GM21619 (cell line): Measurements from ENCODE around the gene RNASE11.
A peak's percentile ranks its signal among the peaks of the same experiment; 100 is the strongest.
"Not testable (repeated sequence)": the region's sequence is repeated elsewhere in the genome, so short reads cannot be mapped to it uniquely, and the experiment has no call there.

Experiments used
- ATAC-seq: cut with Tn5 transposase; IDR thresholded peaks from one replicate; pipeline ENCODE4 v1.9.1; 2021; ENCODE audit not compliant: unreplicated experiment

The RNASE11 gene

DNA sequence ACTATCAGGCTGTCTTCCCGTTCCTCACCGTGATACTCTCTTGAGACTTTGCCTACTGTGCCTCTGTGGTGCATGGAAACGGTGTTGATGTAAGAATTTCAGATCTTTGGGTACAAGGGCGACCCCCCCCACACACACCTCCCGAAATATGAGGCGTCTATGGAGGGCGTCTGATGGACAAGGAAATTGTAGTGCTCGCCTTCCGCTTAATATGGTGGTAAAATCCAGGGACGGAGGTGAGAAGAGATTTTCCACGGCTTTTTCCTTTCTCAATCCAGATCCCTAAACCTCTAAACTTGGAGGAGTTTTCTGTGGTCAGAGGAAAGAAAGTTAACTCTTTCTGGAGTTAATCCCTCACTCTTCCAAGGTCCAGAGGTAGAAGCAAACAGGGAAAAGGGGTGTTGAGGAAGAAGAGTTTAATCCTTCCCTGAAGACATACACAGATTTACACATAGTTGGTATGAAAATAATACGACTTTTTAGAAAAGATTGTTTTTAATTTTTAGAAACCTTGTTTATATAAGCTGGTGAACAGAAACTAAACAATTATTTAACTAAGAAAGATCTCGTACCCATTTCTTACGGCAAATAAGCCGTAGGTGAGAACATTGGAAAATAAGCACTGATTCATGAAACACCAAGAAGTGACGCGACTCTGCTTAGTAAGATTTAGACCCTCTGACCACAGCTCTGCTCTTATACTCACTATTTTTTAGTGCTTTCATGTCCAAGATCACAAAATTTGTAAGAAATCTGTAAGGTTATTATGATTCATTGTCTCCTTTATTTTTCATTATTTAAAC, 26.4 kb upstream of the RNASE11 start:
- ATAC-seq, result peak; percentile 1

DNA sequence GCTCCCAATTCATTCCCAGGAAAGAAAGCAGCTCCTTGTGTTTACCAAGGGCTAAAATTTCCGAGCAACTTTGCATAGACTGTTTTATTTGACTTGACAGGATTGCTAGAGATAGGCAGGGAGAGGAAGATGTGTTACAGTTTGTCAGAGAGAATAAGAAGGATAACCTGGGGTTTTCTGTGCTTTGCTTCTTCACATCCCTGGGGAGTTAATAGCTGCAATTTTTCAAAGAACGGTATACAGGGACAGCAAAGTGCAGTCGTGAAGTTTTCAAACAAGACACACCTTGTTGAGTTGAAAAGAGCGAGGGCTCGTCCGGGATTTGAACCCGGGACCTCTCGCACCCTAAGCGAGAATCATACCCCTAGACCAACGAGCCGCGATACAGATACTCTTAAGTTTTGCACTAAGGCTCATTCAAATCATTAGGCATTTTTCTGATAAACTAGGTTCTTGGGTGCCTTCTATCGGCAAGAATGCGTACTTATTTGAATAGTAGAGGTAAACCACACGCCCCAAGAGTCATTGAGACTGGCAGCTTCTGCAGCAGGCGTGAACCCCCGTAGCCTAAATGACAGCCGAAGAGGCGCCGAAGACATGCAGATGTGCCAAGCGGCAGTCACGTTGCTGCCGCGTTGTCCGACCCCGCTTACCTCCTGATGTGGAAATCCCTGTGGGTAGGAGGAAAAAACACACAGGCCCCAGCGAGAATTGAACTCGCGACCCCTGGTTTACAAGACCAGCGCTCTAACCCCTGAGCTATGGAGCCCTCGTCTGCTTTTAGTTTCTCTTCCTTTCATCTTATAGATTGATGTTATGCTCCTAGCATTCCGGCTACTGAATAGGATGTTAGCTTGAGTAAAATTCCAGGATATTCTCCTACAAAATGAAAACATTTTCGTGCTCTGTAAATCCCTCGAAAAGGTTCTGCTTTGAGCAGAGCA, 25.6 kb upstream of the RNASE11 start:
- peak; percentile 65 for ATAC-seq

DNA sequence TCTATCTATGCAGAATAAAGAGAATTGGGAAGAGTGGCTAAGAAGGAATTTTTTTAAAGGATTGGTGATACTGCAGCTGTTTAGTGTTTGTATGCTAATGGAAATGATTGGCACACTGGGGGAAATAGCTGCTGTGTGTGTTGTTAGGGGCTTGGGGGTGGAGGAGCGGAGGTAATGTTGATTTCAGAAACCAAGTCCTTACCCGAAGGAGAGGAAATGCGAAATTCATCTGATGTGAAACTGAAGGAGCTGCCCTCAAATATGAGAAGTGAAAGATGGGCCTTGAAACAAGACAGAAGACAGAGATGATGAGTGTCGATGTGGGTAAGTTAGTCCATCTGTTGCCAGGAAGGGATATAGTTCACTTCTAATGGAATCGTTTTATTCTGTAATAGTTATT, 24.6 kb upstream of the RNASE11 start:
- ATAC-seq, result no peak

DNA sequence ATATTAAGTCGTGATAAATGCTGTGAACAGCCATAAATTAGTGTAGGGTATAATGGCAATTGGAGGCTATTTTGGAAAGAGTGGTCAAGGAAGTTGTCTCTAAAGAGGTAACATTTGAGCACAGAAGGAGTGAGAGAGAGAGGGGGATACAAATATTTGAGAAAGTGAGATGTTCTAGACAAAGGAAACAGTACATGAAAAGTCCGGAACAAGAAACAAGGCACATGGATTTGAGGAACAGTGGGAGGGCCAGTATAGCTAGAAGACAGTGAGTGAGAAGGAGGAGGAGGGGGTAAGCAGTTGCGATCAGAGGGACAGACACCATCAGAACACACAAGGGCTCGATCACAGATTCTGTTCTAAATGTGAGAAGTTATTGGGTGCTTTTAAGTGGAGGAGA, 23.5 kb upstream of the RNASE11 start:
- ATAC-seq, result no peak

DNA sequence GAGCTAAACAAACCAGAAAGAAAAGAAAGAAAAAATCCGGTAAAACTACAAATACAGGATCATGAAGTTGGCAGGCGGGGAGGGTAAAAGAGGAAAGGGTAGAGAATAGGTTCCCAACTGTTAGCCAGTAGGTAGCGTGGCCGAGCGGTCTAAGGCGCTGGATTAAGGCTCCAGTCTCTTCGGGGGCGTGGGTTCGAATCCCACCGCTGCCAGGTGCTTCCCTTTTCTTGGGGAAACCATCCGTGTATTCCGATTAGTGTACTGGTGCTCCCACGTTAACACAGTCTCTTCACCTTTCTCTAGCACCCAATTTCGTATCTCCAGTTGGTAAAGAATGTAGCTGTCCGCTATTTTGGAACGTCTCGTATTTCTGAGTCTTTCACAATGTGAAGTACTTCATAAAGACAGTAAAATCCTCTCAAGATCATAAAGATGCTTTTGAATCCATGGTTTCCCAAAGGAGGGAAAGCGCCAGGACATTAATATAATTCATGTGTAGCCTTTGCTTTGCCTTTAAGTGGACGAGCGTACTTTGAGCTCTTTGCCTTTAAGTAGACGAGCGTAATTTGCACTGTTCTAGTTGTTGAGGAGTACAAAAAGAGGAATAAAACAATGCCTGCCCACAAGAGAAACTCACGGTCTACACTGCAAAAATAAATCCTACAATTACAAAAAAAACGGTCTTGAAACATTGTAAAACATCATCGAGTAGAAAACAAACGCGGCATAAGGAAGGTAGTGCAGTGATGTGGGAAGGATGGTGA, 22.4 kb upstream of the RNASE11 start:
- peak; percentile 15 for ATAC-seq

DNA sequence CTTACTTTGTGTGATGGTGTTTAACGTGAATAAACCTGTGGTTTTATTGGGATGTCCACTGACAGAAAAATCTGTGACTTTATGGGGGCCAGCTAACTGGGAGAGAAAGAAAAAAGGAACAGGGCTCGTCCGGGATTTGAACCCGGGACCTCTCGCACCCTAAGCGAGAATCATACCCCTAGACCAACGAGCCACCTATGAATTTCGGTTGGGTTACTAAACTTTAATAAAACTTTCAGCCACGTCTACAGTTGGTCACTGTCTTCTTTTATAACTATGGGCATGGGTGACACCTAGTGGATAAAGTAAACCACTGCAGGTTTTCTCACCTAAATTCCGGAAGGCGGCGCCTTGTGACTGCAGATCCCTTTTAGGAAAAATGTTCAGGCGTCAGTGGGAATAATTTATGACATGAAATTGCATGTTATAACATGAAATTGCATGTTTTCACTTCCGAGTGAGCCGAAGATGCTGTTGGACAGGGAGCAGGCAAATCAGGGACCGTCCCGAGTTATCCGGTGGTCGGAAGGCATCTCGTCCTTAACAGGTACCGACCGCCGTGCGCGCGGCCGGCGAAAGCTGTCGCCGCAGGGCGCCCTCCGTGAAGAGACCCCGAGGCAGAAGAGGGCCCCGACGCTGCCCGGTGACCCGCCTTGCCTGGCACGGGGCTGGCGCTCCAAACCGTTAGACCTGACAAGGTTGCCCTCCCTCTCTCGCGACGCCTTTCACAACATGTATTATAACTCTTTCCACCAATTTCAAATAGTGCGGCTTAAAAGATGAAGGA, 21.6 kb upstream of the RNASE11 start:
- no peak for ATAC-seq

DNA sequence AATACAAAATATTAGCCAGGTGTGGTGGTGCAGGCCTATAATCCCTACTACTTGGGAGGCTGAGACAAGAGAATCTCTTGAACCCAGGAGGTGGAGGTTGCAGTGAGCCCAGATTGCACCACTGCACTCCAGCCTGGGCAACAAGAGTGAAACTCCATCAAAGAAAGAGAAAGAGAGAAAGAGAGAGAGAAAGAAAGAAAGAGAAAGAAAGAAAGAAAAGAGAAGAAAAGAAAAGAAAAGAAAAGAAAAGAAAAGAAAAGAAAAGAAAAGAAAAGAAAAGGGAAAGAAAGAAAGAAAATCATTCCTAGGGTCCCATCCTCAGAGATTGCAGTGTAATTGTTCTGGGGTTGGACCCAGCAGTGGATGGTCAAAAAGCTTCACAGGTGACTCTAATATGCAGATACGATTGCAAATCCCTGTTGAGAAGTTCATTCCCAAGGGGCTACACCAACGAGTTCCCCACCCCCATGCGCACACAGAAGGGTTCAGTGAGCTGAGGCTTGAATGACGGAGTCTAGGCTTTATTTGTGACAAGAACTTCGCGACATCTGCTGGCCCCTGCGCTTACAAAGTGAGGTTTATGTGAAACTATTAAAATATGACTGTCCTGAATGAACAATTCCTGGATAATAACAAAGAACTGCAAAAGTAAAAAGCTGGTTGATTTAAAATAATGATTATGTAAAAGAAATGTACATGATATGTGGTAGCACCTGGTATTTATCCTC, 20.7 kb upstream of the RNASE11 start:
- no peak for ATAC-seq

DNA sequence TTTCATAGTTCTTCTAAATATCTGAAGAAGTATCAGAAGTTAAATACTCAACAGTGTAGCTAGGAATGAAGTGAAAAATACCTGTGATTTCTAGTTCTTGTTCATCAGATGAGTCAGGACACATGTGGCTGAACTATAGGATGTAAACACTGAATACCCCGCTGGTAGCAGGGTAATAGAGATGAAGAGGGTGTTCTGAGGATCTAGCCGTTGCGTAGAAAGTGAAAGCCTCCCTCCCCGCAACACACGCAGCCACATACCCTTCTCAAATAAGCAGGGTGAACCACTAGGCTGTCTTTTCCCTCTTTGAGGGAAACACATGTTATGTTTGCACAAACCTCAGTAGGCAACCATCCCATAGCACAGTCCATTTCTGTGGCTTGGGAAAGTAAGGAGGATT, 19.8 kb upstream of the RNASE11 start:
- ATAC-seq, result no peak

DNA sequence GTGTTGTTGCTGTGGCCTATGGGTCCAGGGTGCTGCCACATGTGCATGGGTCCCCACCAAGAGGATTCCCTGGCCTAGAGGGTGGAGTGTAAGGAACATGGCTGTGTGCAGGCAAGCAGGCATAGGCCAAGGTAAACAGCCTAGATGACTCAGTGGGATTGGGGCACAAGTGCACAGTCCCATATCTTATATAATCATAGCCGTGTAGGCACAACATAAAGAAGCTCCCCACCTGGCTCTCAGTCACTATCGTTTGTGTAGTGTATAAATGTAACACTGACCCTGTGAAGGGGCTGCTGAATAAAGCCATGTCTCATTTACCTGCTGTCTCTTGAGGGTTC, 19.1 kb upstream of the RNASE11 start:
- ATAC-seq, result no peak

DNA sequence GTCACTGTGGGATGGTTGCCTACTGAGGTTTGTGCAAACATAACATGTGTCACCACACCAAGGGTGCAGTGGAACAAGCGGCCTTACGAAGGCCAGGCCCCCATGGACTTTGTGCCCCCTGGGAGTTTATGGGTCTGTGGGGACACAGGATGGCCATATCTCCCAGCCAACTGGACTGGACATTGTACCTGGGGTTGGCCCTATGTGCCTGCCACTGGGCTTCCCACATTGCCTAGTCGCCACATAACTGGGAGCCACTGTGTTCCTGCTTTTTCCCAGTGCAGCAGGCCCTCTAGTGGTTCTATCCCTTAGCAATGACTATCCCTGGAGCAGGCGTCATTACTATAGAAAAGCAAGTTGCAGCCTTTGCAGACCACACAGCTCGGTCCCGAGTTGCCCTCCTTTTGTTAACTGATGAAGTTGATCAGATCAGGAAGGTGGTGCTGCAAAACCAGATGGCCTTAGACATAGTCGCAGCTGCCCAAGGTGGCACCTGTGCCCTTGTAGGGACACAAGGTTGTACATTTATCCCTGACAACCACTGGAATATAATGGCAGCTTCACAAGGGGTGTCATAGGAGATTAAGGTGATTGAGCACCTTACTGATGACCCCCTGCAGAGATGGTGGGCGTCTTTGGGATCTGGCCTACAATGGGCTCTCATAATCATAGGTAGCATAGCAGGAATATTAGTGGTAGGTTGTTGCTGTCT, 18.5 kb upstream of the RNASE11 start:
- ATAC-seq, result no peak

DNA sequence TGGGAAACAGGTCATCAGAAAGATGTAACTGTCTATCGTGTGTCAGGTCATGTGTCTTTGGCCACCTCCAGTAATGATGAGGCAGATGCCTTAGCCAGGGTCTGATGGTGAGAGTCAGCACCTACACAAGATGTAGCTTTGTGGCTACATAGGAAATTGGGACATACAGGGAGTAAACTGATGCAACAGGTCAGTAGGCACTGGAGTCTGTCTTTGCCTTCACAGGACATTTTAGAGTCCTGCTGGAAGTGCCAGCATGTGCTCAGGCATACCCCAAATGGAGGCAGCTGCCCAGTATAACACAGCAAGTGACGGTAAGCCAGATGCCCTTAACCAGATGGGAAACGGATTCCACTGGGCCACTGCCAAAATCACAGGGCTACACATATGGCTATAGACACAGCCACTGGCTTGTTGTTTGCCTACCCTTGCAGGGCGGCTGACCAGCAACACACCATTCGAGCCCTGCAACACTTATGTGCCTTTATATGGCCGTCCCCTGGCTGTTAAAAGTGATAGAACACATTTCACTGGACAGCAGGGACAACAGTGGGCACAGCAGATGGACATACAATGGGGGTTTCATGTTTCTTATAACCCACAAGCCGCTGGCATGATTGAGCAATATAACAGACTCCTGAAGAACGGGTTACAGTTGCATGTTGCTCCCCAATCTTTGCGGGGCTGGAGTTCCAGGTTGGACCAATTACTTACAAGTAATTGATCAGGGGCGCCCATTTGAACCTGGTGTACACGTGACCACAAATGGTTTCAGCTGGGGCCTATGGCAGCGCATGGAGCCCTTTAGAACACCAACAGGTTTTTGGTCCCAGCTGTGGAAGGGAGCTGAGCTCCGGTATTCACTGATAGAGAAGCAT, 16.3 kb upstream of the RNASE11 start:
- no peak for ATAC-seq

DNA sequence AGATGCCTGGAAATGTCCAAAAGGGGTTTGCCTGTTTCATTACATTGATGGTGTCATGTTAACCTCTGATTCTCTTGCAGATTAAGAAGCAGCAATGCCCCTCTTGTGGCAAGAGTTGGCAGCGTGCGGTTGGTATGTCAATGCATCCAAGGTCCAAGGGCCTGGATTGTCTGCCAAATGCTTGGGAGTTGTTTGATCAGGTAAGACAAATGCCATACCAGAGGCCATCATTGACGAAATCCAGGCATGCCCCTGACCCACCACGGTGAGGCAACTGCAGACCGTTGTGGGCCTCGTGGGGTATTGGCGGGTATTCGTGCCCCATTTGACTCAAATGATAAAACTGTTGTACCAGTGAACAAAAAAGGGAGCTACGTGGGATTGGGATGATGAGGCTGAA, 14.8 kb upstream of the RNASE11 start:
- no peak for ATAC-seq

DNA sequence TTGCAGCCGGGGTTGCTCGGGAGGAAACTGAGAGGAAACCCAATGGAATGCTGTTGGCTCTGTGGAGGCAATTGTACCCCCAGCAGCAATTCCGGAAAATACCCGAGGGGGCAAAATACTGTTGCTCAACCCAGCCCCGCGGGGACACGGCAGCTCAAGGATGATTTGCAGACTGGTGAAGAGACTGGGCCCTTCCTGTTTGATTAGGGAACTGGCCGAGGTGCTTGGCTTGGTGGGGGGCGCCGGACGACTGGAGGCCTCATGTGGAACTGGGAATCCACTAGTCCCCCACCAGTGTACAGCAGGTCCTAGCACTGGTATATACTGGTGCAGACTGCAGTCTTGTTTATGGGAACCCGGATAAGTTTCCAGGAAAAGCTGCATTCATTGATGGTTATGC, 13.7 kb upstream of the RNASE11 start:
- no peak for ATAC-seq

DNA sequence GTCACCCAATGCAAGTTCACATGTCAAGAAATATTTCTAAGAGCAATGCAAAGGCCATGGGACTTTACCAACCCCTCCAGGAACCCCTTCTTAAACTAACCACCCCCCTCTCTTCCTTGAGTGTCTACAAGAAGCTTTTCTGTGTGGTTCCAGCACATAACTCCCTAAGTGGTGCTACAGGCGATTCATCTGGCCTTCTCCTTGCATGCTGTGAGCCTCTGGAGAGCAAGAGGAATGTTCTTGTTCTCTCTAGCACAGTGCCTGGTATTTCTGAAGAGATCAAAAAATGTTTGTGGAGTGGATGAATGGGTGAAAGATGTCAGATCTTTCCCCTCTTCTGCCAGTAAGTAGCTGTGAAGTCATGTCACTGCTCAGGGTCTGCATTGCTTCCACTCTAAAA, 9.3 kb upstream of the RNASE11 start:
- no peak for ATAC-seq

DNA sequence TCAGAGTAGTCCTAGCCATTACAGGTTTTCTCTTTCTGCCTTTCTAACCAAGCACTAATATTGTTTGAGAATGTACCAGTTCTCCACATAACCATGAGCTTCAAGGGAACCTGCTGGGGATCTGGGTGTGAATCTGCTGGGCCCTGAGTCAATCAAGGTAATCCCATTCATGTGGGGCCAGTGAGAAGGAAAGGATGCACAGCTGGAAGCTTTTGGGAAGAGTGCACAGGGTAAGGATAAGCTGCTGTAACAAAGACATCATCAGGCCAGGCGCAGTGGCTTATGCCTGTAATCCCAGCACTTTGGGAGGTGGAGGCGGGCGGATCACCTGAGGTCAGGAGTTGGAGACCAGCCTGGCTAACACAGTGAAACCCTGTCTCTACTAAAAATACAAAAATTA, 7.9 kb upstream of the RNASE11 start:
- not testable (repeated sequence) for ATAC-seq

DNA sequence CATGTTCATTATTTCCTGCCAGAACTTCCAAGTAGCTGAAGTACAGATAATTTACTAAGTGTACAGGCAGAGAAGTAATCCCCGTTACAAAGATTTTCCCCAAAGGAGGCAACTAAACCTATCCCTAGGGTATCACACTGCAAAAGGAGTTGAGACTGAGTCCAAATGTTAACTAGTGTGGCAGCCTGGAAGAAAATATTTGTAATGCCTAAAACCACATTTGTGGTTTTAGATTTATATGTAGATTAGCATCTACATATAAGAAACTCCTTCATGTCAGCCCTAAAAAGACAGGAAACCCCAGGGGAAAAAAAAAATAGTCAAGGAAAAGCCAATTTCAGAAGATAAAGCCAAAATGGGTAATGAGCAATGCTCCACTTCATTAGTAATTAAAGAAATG, 4.8 kb upstream of the RNASE11 start:
- no peak for ATAC-seq

DNA sequence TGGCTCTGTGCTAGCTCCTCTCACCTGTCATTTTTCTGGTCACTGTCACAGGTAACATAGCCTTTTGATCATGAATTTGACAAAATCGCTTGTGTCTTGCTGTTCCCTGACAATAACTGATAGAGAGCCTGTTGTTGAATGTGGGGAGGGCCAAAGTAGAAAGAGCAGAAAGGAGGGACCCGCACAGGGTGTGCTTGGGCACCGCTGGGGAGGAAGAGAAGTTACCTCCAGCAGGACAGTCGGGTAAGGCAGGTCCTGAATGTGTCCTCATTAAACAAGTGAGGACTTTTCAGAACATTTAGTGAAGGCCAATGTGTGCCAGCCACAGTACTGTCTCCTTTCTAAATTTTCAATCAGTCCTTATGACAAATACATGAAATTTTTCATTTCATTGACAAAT, 3.4 kb upstream of the RNASE11 start, which contains the start of gene RNASE12:
RNASE12 (minus strand) TSS at position 142 of the 400 bp plus-strand sequence. CDS start 653 bp downstream, outside the sequence.
- no peak for ATAC-seq

DNA sequence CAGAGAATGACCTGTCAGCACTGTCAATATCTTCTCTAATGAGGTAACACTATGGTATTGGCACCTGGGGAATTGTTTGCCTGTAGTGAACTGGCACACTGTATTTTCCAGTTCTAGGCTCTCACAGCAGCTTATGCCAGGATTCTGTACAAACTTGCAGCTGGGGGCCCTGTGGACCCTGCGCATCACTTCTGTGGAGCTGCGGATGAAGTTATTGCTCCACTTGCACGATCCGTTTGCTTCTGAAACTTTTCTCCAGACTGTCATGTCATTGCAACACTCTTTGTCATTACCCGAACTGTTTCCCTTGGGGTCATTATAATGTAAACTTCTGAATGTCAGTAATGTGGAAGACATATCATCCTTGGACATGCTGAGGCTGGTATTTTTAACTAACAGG, 3.9 kb downstream of the RNASE11 start:
- no peak for ATAC-seq
